HG03342 (cell line): ENCODE results near the gene C18orf32.
A peak's percentile ranks its signal among the peaks of the same experiment; 100 is the strongest.
"Not testable (repeated sequence)": the region's sequence is repeated elsewhere in the genome, so short reads cannot be mapped to it uniquely, and the experiment has no call there.

Experiments used
- ATAC-seq: cut with Tn5 transposase; IDR thresholded peaks from one replicate; pipeline ENCODE4 v1.9.1; 2021; ENCODE audit warnings: mild to moderate bottlenecking, moderate library complexity; ENCODE audit not compliant: unreplicated experiment

C18orf32 gene

DNA sequence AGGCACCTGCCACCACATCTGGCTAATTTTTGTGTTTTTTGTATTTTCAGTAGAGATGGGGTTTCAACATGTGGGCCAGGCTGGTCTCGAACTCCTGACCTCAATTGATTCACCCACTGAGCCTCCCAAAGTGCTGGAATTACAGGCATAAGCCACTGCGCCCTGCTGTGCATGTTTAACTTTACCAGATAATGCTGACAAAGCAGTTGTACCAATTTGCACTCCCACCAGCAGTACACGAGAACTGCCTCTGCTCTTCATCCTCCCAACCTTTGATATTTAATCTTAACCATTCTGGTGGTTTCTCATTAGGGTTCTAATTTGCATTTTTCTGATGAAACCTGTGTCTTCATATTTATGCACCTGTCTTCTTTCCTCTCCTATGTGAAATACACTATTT is 14.6 kb downstream of the C18orf32 start:
- no peak for ATAC-seq

DNA sequence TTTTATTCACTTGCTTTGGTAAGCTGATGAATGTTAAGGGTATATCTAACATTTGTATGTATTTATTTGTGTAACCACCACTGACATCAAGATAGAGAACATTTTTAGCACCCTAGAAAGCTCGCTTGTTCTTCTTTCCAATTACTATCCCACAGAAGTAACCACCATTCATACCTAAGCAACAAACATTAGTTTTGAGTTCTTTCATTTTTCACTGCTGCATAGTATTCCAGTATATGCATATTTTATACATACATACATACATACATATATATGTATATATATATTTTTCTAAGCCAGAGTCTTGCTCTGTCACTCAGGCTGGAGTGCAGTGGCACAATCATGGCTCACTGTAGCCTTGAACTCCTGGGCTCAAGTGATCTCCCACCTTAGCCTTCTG is 15.5 kb downstream of the C18orf32 start:
- ATAC-seq: no peak

DNA sequence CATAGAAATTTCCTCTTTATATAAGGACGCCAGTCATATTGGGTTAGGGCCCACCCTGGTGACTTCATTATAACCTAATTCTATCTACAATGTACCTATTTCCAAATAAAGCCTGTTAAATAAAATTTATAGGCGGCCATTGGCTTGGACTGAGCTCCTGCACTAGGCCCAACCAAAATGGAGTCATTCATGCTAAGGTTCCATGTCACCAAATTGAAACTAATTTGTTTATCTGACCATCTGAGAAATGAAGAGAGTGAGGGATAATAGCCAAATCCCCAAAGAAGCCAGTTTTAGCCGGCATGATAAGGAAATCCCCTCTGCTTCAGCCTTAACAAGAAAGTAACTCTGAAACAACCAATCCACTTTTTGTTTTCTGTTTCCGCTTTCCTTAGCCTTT is 19.4 kb downstream of the C18orf32 start:
- no peak for ATAC-seq

DNA sequence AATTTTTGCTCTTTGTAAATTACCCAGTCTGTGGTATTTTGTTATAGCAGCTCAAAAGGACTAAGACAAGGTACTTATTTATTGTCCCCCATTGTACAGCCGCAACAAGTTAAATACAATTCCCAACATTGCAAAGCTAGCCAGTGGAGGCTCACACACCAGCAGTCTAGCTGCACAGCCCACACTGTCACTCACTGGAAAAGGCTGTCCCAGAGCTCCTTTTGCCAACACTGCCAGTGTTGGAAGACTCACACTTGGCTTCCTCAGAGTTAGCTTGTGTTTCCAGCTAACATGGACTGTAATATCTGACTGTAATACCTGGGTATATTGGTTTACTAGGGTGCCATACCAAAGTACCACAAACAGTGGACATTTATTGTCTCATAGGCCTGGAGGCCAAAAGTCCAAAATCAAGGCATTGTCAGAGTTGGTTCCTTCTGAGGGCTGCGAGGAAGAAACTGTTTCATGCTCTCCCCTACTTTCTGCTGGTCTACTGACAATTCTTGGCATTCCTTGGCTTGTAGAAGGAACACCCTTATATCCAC is 19.9 kb downstream of the C18orf32 start:
- ATAC-seq: no peak

DNA sequence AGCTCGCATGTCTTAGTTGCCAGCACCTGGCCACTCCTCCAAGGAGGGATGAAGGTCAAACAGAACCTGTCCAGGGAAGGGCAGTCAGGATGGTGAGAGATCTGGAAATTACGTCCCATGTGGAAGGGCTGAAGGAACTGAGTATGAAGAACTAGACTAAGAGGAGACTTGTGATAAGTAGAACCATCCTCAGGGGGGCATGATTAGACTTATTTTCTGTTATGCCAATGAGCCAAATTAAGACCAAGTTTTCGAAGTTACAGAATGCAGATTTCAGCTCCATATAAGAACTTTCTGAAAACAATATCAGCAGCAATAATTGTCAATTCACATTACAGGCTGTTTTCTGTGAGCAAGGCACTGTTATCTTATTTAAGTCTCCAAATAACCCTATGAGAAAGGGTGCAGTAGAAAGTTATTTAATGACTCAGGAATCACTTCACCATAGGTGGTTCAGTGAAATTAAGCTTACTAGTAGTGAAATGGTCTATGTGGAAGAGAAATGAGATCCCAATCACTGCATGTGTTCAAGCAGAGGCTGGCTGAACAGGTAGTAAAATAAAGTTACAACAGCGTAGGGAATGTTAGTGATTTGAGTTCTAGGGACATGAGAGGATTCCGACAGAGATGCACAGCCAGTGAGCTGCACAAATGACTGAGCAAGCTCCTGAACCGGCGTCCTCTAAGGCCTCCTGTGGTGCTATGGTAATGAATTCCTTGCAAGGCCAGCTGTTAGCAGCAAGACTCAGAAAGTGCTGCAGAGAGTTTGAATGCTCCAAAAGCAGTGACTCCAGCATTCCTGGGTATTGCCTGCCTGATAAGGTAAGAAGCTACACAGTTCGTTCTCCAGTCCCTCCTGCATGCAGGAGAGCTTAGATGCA is 22.1 kb downstream of the C18orf32 start:
- no peak for ATAC-seq

DNA sequence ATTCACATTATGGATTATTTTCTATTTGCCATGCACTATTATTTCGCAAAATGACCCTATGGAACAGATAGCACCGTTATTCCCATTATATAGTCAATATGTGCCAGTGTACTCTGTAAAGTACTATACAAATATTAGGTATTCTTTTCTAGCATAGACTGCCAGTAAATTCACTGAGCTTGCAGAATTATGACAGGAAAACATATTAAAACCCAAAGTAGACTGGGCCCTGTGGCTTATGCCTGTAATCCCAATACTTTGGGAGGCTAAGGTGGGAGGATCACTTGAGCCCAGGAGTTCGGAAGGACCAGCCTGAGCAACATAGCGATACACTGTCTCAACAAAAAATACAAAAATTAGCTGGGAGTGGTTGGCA is 25.4 kb downstream of the C18orf32 start:
- no peak for ATAC-seq

DNA sequence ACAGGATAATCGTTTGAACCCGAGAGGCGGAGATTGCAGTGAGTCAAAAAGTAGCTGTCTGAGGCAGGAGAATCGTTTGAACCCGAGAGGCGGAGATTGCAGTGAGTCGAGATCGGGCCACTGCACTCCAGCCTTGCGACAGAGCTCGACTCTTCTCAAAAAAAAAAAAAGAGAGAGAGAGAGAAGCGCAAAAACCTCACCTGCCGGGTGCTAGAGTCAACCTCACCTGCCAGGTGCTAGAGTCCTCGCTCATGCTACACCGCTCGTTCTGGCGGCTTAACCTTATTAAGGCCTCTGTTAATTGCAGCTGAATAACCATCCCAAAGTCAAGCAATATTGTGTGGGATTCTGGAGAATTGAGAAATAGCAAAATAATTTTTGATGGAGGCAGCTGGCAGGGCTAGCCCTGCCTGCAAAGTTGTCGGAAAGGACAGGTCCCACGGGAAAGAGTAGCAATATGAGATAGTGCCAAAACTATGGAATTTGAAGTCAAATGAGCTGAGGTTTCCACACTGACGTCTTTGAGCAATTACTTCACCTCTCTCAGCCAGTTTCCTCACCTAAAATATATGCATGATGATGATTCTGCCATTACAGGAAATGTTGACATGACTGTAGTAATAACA is 25.9 kb downstream of the C18orf32 start:
- ATAC-seq: no peak

DNA sequence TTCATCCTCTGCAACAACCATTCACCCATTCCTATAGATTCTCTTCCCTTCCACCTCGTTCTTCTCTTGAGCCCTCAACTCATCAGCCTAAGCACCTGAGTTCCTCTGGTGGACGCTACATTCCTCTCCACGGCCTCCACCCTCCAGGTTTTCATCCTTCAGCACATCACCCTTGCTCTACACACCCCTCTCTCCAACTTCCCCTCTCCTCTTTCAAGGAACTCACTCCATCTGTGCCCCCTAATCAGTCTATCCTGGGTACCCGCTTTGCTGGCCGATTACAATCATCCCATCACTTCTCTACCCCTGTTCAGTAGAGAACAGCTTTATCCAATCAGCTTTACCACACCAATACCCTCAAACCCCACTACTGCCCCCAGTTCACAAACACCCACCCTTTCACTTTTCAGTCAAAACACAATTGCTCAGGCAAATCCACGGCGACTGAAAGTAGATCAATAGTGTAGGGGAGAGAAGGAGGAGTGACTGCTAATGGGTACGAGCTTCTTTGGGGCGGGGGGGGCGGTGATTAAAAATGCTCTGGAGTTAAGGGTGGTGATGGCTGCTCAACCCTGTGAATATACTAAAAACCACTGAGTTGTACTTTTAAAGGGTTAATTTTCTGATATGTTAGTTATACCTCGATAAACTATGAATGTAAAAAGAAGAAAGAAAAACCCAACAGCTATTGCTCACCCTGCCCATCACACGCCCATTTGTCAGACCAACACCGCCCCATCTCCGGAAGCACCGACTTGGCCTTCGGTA is 27.4 kb downstream of the C18orf32 start:
- ATAC-seq: peak; percentile 21

DNA sequence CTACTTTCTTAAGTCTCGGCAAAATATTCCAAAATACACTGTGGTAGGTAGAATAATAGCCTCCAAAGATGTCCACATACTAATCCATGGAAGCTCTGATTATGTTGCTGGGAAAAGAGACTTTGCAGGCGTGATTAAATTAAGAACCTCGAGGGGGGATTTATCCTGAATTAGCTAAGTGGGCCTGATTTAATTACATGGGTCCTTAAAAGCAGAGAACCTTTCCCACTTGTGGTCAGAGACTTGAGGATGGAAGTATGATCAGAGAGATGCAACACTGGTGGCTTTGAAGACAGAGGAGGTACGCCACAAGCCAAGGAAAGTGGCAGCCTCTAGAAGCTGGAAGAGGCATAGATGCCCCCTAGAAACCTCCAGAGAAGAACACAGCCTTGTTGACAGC is 29.4 kb downstream of the C18orf32 start:
- ATAC-seq: no peak

DNA sequence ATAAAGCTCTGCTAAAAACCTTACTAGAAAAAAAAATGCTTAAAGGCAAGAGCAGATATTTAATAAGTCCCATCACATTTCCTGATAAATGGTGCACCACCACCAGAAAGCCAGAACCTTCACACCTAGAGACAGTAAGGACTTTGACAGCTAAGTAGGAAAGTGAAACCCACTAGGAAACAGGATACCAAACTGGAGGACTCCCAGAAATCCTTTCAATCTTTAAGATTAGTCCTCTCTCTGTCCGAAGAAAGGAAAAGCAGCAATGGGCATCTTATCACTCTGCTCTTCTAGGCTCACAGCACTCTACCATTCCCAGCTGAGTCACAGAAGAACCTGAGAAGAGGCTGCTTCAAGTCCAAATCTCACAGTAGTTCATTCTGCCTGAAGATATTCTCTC is 30.2 kb downstream of the C18orf32 start:
- no peak for ATAC-seq

DNA sequence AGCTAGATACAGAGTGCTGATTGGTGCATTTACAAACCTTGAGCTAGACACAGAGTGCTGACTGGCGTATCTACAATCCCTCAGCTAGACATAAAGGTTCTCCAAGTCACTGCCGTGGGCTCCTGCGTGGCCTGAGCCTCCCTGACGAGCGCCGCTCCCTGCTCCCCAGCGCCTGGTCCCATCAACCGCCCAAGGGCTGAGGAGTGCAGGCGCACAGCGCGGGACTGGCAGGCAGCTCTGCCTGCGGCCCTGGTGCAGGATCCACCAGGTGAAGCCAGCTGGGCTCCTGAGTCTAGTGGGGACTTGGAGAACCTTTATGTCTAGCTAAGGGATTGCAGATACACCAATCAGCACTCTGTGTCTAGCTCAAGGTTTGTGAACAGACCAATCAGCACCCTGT is 34.5 kb downstream of the C18orf32 start:
- not testable (repeated sequence) for ATAC-seq

DNA sequence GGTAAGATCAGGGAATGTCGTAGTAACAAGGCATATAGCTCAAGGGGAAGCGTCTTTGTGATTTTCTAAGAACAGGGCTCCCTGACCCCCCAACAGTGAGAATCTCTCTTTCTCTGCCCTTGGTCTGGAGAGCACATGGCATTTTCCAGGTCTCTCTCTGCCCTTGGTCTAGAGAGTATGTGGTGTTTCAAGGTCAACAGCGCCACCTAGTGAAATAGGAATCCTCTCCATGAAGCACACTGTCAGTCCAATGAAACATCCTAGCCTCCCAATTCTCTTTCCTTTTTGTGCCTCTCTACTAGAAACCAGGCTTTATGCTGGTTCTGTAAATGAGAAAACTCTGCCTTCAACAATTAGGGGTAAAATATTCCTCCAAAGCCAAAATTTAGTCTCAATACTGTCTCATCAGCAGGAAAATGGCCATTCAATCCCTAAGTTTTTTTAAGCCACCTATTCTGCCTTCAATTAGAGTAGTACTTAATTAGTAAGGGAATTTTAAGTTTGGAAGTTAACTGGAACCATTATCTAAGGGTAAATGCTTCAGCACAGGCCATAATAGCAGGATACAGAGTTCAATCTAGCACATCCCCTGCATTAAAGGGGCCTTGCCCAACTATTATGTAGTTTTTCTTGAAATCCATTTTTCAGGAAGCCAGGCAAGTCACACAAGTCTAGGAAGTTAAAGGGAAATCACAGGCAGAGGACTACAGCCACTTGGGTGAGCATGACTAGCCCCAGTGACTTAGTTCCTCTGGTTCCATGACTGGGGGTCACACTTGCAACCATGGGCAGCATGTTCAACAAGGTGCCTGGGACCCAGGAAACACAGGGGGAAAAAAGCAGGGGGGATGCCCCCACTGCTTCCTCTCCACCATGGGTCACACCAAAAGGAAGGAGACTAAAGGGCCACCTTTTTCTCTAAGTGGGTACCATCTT is 39.0 kb downstream of the C18orf32 start:
- no peak for ATAC-seq

DNA sequence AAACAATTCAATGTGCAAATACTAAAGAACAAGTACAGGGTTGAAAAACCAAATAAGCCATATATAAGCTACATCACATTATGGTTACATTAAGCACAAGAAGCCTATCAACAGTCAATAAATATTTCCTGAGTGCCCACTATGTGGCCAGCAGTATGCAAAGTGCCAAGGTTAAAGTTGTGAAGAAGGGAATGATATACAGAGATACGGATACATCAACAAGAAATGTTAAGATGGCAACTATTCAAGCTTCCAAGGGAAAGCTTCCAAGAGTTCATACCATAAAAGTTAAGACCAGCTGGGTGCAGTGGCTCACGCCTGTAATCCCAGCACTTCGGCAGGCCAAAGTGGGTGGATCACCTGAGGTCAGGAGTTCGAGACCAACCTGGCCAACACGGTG is 40.6 kb downstream of the C18orf32 start:
- ATAC-seq: no peak

DNA sequence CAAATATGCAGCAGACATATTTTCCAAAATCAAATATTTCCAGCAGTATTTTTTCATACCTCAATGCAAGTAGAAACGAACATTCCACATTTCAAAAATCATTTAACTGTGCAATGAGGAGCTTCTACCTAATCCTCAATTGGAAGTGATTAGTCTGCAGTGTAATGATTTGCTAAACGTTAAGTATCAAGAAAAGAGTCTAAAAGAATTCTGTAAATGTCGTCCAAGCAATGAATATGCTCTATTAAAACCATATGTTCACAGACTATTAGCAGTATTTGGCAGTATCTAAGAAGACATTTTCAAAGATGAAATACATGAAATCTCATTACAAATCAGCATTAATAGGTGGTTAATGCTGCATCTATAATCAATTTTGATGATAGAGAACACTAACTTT is 42.5 kb downstream of the C18orf32 start:
- ATAC-seq: no peak

DNA sequence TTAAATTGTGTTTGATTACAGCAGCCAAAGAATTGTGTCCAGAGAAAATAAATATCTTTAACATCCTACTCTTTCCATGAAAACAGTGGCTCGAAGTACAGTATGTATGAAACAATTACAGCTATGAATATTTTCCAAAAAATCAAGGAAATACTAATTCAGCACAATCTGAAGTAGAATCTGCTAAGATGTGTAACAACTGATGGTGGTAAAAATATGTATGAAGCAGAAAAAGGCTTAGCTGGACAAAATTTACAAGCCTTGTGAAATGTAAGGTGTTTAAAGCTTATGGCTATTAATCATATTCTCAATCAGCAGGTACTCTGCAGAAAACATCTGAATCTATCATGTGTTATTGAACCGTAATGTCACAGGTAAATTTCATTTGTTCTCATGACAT is 43.2 kb downstream of the C18orf32 start:
- no peak for ATAC-seq

DNA sequence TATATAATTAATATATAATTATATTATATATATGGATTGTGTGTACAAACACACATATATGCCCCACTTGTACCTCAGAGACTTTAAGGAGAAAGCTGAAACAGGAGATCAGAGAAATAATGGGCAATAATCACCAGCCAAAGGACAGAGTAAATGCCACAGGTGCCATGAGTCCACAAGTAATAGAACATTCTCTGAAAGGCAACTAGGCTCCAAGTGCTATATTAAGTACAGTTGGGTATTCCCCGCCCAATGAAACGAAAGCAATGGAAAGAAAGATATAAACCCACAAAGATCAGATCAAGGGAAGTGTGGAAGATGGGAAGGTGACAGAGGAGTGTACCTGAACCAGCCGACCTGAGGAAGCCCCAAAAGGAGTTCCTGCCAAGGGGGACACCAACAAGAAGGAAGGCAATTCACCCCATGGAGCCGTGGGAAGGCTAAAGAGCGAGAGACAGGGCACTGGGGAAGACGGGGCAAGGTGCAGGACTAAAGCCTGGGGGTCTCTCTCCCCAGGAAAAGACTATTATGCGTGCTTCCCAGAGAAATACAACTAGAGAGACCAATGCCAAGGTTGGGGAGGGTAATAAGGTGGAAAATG is 45.6 kb downstream of the C18orf32 start:
- ATAC-seq: no peak

DNA sequence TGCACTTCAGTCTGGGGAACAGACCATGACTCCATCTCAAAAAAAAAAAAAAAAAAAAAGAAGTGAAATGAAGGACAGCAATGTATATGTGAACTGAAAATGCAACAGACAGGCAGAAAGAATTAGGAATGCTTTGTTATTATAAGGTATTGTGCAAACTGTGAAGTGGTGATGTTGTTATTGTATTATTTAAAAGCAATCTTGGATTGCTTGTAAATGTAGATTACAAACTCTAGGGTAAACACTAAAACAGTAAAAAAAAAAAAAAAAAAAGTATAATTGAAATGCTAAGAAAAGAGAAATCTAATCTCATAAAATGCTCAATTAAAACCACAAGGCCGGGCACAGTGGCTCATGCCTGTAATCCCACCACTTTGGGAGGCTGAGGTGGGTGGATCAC is 51.9 kb downstream of the C18orf32 start:
- ATAC-seq: no peak

DNA sequence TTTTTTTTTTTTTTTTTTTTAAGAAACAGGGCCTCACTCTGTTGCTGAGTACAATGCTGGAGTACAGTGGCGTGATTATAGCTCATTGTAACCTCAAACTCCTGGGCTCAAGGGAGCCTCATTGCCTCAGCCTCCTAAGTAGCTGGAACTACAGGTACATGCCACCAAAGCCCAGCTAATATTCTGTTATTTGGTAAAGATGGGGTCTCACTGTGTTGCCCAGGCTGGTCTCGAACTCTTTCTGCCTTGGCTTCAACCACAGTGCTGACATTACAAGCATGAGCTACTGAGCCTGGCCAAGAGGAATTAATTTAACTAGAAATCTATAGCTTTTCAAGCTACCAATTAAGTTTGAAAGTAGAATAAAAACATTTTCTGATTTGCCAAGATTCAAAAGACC is 54.4 kb downstream of the C18orf32 start:
- ATAC-seq: no peak

DNA sequence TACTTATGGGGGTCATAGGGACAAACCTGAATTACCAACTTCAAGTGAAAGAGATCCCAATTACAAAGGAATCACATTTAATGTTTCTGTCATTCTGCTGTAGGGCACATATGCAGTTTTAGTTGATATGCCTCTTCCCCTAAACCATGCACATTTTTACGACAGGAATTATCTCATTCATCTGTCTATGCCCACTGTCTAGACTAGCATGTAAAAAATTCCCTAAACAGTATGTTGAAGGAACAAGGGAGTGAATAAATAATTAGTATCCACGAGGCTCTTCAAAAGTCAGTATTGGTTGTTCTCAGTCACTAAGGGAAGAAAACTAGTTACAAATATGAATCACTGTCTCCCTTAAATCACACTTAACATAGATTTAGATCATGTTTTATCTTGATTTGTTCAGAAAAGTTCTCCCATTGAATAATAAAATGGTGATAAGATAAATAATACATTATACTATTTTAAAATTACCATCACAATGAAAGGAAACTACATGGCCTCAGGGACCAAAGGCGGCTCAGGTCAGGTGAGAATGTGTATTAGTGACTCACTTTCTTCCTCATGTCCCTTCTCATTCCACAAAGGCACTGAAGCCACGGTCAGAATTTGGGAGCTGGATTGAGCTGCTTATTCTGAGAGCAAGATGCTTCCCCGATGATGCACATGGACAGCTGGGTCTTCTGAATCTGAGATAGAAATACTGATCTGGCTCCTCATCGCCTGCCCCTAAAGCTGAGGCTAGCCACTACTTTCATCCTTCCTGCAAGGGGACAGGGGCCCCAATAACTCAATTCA is 55.7 kb downstream of the C18orf32 start:
- ATAC-seq: no peak
